ENCODE results near the gene CELF4.

DNA sequence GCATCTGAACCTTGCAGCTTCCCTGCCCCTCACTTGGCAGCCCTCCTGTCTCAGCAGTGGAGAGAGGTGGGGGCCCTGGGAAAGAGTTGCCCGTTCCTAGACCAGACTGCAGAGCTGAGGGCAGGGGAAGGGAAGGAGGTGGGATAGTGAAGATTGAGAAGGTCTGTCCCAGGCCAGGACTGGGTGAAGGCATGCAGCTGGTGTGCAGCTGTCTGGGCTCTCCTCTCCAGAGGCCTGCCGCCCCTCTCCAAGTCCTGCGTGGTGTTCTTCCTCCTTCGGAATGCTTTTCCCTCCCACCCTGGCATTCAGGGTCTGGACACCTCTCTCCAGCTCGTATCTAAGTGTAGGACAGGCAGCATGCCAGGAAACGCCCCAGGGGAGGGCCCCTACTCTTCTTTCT, 323.5 kb downstream of the CELF4 start:
- TF ChIP-seq, protein P1, sequence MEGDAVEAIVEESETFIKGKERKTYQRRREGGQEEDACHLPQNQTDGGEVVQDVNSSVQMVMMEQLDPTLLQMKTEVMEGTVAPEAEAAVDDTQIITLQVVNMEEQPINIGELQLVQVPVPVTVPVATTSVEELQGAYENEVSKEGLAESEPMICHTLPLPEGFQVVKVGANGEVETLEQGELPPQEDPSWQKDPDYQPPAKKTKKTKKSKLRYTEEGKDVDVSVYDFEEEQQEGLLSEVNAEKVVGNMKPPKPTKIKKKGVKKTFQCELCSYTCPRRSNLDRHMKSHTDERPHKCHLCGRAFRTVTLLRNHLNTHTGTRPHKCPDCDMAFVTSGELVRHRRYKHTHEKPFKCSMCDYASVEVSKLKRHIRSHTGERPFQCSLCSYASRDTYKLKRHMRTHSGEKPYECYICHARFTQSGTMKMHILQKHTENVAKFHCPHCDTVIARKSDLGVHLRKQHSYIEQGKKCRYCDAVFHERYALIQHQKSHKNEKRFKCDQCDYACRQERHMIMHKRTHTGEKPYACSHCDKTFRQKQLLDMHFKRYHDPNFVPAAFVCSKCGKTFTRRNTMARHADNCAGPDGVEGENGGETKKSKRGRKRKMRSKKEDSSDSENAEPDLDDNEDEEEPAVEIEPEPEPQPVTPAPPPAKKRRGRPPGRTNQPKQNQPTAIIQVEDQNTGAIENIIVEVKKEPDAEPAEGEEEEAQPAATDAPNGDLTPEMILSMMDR (IDR thresholded peaks at IDR 0.05; ENCODE audit: low read depth, low read length, poor library complexity, severe bottlenecking) = no peak
- no peak for TF ChIP-seq EZH2phosphoT487 (IDR thresholded peaks at IDR 0.05; ENCODE audit: borderline replicate concordance, low read length)
